Esophagus mucosa (tissue), 1 donor: Measurements from ENCODE around the gene SGCD. TPM values are rescaled to one million over a fixed set of nuclear protein-coding genes. Genes with fewer than 3 reads are reported as not detected.

Experiments
- ATAC-seq: fragments of 200-7000 bp; cut with Tn5 transposase; one replicate; pipeline ENCODE4 v1.9.1; 2020
- total RNA-seq: library from RNA; stranded (reverse); gene quantifications from one replicate; pipeline ENCODE4 v1.2.4, GENCODE V29; 2023
- donor health status: DM: yes; HTN: yes; CAD: no.

SGCD gene
- total RNA-seq, 1 donor from 2014 or later, result 0.52 TPM

DNA sequence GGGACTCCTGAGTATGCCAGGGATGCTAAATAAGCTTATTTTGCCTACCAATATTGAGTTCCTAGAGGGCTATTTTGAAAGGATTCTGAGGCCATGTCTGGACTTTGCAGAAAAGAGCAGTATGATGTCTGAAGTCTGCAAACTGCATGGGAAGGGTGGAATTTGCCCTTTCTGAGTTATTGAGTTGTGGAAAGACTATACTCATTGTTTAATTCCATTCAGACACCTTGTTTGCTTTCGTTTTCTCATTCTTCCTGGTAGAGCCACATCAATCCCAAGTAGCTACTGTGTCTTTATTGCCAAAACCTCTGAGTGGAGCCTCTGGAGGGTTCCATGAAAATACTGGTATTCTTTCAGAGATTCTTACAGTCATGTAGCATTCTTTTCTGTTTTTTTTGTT is 472.2 kb downstream of the SGCD start:
- no peak for ATAC-seq

DNA sequence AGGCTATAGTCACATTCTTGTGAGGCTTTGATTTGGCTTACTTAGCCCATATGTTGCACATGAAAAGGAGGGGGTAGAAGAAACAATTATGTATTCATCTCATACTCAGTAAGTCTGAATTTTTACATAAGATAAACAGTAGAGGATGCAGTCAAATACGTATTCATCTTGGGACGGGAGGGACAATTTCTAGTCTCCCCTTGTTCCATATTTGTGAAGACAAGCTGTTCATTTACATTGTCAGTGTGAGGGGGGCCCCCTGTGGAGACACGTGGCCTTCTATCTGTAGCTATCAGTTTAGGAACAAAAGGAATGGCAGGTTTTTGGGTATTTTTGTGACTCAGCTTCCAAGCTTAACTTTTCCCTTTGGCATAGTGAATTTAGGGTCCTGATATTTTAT is 474.0 kb downstream of the SGCD start:
- ATAC-seq, result no peak

DNA sequence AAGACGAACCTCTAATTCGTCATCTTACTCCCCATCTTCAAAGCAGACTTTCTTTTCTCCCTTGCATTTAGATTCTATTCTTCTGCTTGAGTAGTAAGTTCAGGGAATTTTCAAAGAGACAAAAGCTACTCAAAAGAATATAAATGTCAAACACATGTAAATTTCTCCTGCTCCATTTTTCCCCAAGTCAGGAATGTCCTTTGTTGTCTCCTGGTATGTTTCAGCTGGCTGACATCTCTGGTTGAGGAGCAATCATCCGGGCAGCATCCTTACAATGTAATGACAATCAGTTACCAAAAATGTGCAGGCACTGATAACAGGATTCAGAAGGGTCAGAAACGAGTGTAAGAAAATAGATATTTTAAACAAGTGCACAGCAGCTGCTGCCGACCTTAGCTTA is 475.5 kb downstream of the SGCD start:
- no peak for ATAC-seq

DNA sequence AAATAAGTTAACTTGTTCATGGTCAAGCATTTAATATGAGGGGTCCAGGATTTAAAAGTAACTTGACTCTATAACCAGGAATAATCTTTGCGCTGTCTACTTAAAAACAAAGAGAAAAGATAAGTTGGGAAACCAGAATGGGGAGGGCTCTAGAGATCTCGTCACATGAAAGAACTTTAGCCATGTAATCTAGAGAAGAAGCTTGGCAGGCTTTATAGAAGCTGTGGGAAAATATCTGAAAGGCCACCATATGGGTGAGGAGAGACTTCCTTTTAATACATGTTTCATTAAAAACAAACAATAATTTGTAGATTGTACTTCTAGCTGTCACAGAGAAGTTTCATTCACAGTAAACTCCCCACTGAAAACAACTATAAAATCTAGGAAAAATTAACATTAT is 476.4 kb downstream of the SGCD start:
- no peak for ATAC-seq

DNA sequence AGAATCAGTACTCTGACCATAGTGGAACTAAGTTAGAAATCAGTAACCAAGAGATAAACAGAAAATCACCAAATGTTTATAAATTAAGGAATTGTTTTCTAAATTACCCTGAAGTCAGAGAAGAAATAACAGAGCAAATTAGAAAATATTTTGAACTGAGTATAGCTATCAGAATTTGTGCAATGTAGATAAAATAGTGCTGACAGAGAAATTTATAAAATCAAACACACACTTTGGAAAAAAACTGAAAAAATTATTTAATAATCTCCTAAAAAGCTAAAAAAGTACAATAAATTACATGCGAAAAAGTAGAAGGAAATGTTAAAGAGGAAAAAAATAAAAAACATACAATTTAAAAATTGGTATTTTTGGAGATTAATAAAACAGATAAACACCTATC is 486.0 kb downstream of the SGCD start:
- ATAC-seq, result no peak

DNA sequence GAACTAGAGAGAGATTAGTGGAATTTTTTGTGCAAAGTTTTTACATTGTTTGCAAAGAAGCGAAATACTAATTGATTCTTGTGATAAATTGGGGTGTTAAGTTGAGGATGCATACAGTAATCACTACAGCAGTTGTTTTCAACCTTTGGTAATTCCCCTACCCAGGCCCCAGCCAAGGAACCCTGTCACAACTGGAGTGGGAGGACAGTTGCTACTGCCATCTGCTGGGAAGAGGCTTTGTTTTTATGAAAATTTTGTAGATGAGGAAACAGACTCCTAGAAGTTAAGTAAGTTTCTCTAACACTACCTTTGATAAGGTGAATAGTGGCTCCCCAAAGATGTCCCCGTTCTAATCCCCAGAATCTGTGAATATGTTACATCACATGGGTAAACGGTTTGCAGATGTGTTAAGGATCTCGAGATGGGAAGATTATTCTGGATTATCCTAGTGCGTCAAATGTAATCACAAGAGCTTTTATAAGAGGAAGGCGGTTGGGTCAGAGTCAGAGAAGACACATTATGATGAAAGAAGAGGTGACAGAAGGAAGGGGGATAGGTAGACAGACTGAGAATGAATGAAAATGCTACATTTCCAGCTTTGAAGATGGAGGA is 489.1 kb downstream of the SGCD start:
- no peak for ATAC-seq
